ENCODE results near the gene ANKS3. TPM values are rescaled to one million over a fixed set of nuclear protein-coding genes. Genes with fewer than 3 reads are reported as not detected.
"Not testable (repeated sequence)": the region's sequence is repeated elsewhere in the genome, so short reads cannot be mapped to it uniquely, and the experiment has no call there.

The ANKS3 gene
- polyA plus RNA-seq, 1 donor (not counting 4 experiments of a cell fraction or from before 2014, with no cell fraction given), result 11.7 TPM

- no peak overlapping the region for H3K27ac ChIP-seq (ENCODE audit: control insufficient read depth, insufficient read depth, low read length)
- H3K9ac ChIP-seq (ENCODE audit: control insufficient read depth, extremely low read depth, insufficient read depth, low read length), result no peak overlapping the region
- no peak overlapping the region for H3K4me2 ChIP-seq (ENCODE audit: control insufficient read depth, extremely low read depth, insufficient read depth, low read depth, low read length)
- H3K79me2 ChIP-seq (ENCODE audit: control insufficient read depth, insufficient read depth, low read length), result no peaks in the 10 kb centered on the region
- peaks cover 11% of the 10 kb centered on the region for H3K4me1 ChIP-seq (ENCODE audit: control insufficient read depth, extremely low read depth, insufficient read depth, low read length)
- dilution Hi-C loops (cut with MboI; ENCODE audit: extremely low pct_ligation_motif_present, low sequenced_read_pairs), result no loop called here
- no peak overlapping the region for H3K4me3 ChIP-seq (ENCODE audit: control insufficient read depth in 2 of 3, extremely low read depth in 1 of 3, insufficient read depth in 2 of 3, low read depth in 1 of 3, low read length in 3 of 3)
- H2AFZ ChIP-seq (ENCODE audit: control insufficient read depth, low read length), result no peak overlapping the region
- H4K20me1 ChIP-seq (ENCODE audit: control insufficient read depth, extremely low read depth, insufficient read depth, low read length), result no peaks in the 10 kb centered on the region
- no peaks in the 10 kb centered on the region for H3K36me3 ChIP-seq (ENCODE audit: control insufficient read depth in 2 of 2, extremely low read depth in 1 of 2, insufficient read depth in 2 of 2, low read length in 2 of 2)
- DNase-seq (ENCODE audit: low read depth, low spot score), result no peak
- TF ChIP-seq, protein P1, sequence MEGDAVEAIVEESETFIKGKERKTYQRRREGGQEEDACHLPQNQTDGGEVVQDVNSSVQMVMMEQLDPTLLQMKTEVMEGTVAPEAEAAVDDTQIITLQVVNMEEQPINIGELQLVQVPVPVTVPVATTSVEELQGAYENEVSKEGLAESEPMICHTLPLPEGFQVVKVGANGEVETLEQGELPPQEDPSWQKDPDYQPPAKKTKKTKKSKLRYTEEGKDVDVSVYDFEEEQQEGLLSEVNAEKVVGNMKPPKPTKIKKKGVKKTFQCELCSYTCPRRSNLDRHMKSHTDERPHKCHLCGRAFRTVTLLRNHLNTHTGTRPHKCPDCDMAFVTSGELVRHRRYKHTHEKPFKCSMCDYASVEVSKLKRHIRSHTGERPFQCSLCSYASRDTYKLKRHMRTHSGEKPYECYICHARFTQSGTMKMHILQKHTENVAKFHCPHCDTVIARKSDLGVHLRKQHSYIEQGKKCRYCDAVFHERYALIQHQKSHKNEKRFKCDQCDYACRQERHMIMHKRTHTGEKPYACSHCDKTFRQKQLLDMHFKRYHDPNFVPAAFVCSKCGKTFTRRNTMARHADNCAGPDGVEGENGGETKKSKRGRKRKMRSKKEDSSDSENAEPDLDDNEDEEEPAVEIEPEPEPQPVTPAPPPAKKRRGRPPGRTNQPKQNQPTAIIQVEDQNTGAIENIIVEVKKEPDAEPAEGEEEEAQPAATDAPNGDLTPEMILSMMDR (optimal IDR thresholded peaks at IDR 0.05 in 1 of 3, IDR thresholded peaks at IDR 0.05 in 1 of 3, conservative IDR thresholded peaks at IDR 0.05 in 1 of 3; ENCODE audit: extremely low read depth in 1 of 3, insufficient read depth in 2 of 3, low read length in 3 of 3), result no peak
- TF ChIP-seq EZH2 (IDR thresholded peaks at IDR 0.05; ENCODE audit: low read length), result no peak
- H3K9me1 ChIP-seq (ENCODE audit: control insufficient read depth, extremely low read depth, insufficient read depth, low read length), result no peaks in the 10 kb centered on the region
- H3K27me3 ChIP-seq (ENCODE audit: control insufficient read depth, extremely low read depth, insufficient read depth, low read length), result no peaks in the 10 kb centered on the region
- no peak for FAIRE-seq
- H3K9me3 ChIP-seq (ENCODE audit: control insufficient read depth, low read depth, low read length), result no peaks in the 10 kb centered on the region
These were observed 10.6 kb upstream of the ANKS3 start for GRCh38 chr16:4744555-4745273.

- H3K36me3 ChIP-seq (ENCODE audit: control insufficient read depth in 2 of 2, extremely low read depth in 1 of 2, insufficient read depth in 2 of 2, low read length in 2 of 2), result no peaks in the 10 kb centered on the region
- H3K9ac ChIP-seq (ENCODE audit: control insufficient read depth, extremely low read depth, insufficient read depth, low read length), result no peak overlapping the region
- dilution Hi-C loops (cut with MboI; ENCODE audit: extremely low pct_ligation_motif_present, low sequenced_read_pairs), result no loop called here
- H3K27ac ChIP-seq (ENCODE audit: control insufficient read depth, insufficient read depth, low read length), result no peak overlapping the region
- DNase-seq (ENCODE audit: low read depth, low spot score), result no peak
- no peaks in the 10 kb centered on the region for H3K79me2 ChIP-seq (ENCODE audit: control insufficient read depth, insufficient read depth, low read length)
- no peaks in the 10 kb centered on the region for H4K20me1 ChIP-seq (ENCODE audit: control insufficient read depth, extremely low read depth, insufficient read depth, low read length)
- H3K4me3 ChIP-seq (ENCODE audit: control insufficient read depth in 2 of 3, extremely low read depth in 1 of 3, insufficient read depth in 2 of 3, low read depth in 1 of 3, low read length in 3 of 3), result peak overlapping the region in 2 of 3 experiments; percentile 10 to 11
- H3K27me3 ChIP-seq (ENCODE audit: control insufficient read depth, extremely low read depth, insufficient read depth, low read length), result no peaks in the 10 kb centered on the region
- peaks cover 11% of the 10 kb centered on the region for H3K4me1 ChIP-seq (ENCODE audit: control insufficient read depth, extremely low read depth, insufficient read depth, low read length)
- no peaks in the 10 kb centered on the region for H3K9me1 ChIP-seq (ENCODE audit: control insufficient read depth, extremely low read depth, insufficient read depth, low read length)
- no peak for FAIRE-seq
- H3K4me2 ChIP-seq (ENCODE audit: control insufficient read depth, extremely low read depth, insufficient read depth, low read depth, low read length), result peak overlapping the region; percentile 71
- peak overlapping the region; percentile 8 for H2AFZ ChIP-seq (ENCODE audit: control insufficient read depth, low read length)
- no peak for TF ChIP-seq EZH2 (IDR thresholded peaks at IDR 0.05; ENCODE audit: low read length)
- TF ChIP-seq, protein P1 (optimal IDR thresholded peaks at IDR 0.05 in 1 of 3, IDR thresholded peaks at IDR 0.05 in 1 of 3, conservative IDR thresholded peaks at IDR 0.05 in 1 of 3; ENCODE audit: extremely low read depth in 1 of 3, insufficient read depth in 2 of 3, low read length in 3 of 3), result no peak
- H3K9me3 ChIP-seq (ENCODE audit: control insufficient read depth, low read depth, low read length), result no peaks in the 10 kb centered on the region
These were observed 9.3 kb upstream of the ANKS3 start for GRCh38 chr16:4743226-4743878.

DNA sequence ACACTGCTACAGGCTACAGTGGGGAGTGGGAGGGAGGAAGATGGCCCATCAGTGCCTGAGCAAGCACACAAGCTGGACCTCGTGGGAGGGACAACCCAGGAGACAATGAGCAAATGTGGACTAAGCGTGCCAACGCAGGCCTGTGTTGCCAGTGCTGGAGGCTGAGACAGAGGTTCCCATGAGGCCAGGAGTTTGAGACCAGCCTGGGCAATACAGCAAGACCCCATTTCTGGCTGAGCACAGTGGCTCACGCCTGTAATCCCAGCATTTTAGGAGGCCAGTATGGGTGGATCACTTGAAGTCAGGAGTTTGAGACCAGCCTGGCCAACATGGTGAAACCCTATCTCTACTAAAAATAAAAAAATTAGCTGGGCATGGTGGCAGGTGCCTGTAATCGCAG, 4.3 kb upstream of the ANKS3 start:
- H3K79me2 ChIP-seq (ENCODE audit: control insufficient read depth, insufficient read depth, low read length); FAIRE-seq; H3K4me2 ChIP-seq (ENCODE audit: control insufficient read depth, extremely low read depth, insufficient read depth, low read depth, low read length); H3K9ac ChIP-seq (ENCODE audit: control insufficient read depth, extremely low read depth, insufficient read depth, low read length); H3K4me3 ChIP-seq (ENCODE audit: control insufficient read depth in 2 of 3, extremely low read depth in 1 of 3, insufficient read depth in 2 of 3, low read depth in 1 of 3, low read length in 3 of 3); dilution Hi-C loops (cut with MboI; ENCODE audit: extremely low pct_ligation_motif_present, low sequenced_read_pairs); H3K36me3 ChIP-seq (ENCODE audit: control insufficient read depth in 2 of 2, extremely low read depth in 1 of 2, insufficient read depth in 2 of 2, low read length in 2 of 2); DNase-seq (ENCODE audit: low read depth, low spot score); H3K27ac ChIP-seq (ENCODE audit: control insufficient read depth, insufficient read depth, low read length); H3K9me3 ChIP-seq (ENCODE audit: control insufficient read depth, low read depth, low read length); H3K27me3 ChIP-seq (ENCODE audit: control insufficient read depth, extremely low read depth, insufficient read depth, low read length); H3K9me1 ChIP-seq (ENCODE audit: control insufficient read depth, extremely low read depth, insufficient read depth, low read length); H4K20me1 ChIP-seq (ENCODE audit: control insufficient read depth, extremely low read depth, insufficient read depth, low read length); H2AFZ ChIP-seq (ENCODE audit: control insufficient read depth, low read length): not testable (repeated sequence)
- H3K4me1 ChIP-seq (ENCODE audit: control insufficient read depth, extremely low read depth, insufficient read depth, low read length), result peaks cover 12% of the 10 kb centered on the region

All from keratinocyte (primary cell).